ENCODE measurements around the gene ZFYVE19. TPM values are rescaled to one million over a fixed set of nuclear protein-coding genes. Genes with fewer than 3 reads are reported as not detected.
A peak's percentile ranks its signal among the peaks of the same experiment; 100 is the strongest.

The ZFYVE19 gene
- total RNA-seq, 2 experiments from 2014 or later = 28.2 TPM

GRCh38 chr15:40807888-40808461 is 1.1 kb downstream of the ZFYVE19 start:
- DNase-seq (no peak), ATAC-seq (no peak)
- H3K4me1 Mint-ChIP-seq = peaks cover 26% of the 10 kb centered on the region
- H3K9me3 Mint-ChIP-seq (ENCODE audit: low read depth) = no peaks in the 10 kb centered on the region
- CTCF ChIA-PET = interaction anchor here (1.1 to 3.0 kb wide), 4 partner anchors 25 to 87 kb away, joined by 3 to 16 read pairs (median 6); partner anchors contain the start of gene VPS18
- peaks cover 9% of the 10 kb centered on the region for H3K36me3 Mint-ChIP-seq
- H3K27ac Mint-ChIP-seq = peak overlapping the region; percentile 93
- H3K27me3 Mint-ChIP-seq = no peaks in the 10 kb centered on the region
- peak overlapping the region; percentile 84 for H3K4me3 Mint-ChIP-seq

DNA sequence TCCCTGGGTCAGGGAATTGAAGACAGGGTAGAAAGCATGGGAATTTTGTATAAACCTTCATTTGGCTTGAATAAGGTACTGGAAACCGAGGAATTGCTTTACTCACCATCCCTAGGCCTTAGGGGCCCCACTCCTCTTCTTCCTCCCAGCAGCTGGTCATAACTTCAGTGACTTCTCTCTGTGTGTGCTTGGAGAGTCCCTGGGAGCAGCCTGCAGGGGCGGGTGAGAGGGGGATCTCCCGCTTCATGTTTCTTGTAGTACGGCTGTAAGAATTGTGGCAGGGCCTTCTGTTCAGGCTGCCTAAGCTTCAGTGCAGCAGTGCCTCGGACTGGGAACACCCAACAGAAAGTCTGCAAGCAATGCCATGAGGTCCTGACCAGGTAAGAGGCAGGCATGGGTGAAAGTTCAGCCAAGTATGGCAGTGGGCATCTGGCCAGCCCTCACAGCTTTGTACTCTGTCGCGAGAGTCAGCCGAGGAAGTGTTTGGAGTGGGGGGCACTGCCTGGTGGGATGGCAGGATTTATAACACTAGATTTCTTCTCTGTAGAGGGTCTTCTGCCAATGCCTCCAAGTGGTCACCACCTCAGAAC is 2.1 kb downstream of the ZFYVE19 start:
- peaks cover 7% of the 10 kb centered on the region for H3K36me3 Mint-ChIP-seq
- peak overlapping the region; percentile 84 for H3K4me3 Mint-ChIP-seq
- no peak overlapping the region for H3K27ac Mint-ChIP-seq
- H3K4me1 Mint-ChIP-seq = peaks cover 23% of the 10 kb centered on the region
- no peaks in the 10 kb centered on the region for H3K9me3 Mint-ChIP-seq (ENCODE audit: low read depth)
- ATAC-seq = no peak
- DNase-seq = no peak
- CTCF ChIA-PET = interaction anchor here (1.6 kb wide), 1 partner anchor 49 kb away, joined by 5 read pairs; no protein-coding TSS in a partner anchor
- no peaks in the 10 kb centered on the region for H3K27me3 Mint-ChIP-seq

DNA sequence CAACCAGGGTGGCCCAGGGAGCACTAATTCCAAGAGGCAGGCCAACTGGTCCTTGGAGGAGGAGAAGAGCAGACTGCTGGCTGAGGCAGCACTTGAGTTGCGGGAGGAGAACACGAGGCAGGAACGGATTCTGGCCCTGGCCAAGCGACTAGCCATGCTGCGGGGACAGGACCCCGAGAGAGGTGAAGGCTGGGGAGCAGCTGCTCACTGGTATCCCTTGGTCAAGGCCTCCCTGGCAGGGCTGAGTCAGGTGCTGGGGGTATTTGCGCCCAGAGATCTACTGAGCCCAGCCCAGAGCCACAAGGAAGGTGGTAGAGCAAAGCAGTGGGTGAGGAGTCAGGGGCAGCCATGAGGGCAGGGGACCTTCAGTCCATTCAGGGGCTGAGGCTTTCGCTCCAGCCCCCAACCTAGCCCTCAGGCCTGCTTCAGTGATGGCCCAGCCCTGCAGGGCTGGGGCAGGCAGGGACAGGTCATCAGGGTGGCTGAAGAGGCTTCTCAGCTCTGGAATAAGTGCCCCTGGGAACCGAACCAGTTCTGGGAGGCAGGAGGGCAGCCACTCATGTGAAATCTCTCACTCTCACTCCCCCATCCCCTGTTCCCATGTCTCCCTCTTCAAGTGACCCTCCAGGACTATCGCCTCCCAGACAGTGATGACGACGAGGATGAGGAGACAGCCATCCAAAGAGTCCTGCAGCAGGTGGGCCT is 6.0 kb downstream of the ZFYVE19 start:
- CTCF ChIA-PET = interaction anchor here (1.0 to 1.6 kb wide), 2 partner anchors 45 to 90 kb away, joined by 3 to 4 read pairs; no protein-coding TSS in a partner anchor
- Mint-ChIP-seq H3K4me1 (peaks cover 13% of the 10 kb centered on the region), H3K36me3 (peaks cover 7% of the 10 kb centered on the region), H3K27me3 (no peaks in the 10 kb centered on the region), H3K27ac (no peak overlapping the region), H3K9me3 (ENCODE audit: low read depth) (no peaks in the 10 kb centered on the region), H3K4me3 (no peak overlapping the region)
- DNase-seq (no peak), ATAC-seq (no peak)

GRCh38 chr15:40815042-40815698 is 8.3 kb downstream of the ZFYVE19 start:
- peaks cover 2% of the 10 kb centered on the region for H3K27me3 Mint-ChIP-seq
- H3K27ac Mint-ChIP-seq = no peak overlapping the region
- no peak for DNase-seq
- peaks cover 7% of the 10 kb centered on the region for H3K36me3 Mint-ChIP-seq
- H3K4me3 Mint-ChIP-seq = no peak overlapping the region
- CTCF ChIA-PET = interaction anchor here (2.9 kb wide), 1 partner anchor 44 kb away, joined by 10 read pairs; no protein-coding TSS in a partner anchor
- no peaks in the 10 kb centered on the region for H3K4me1 Mint-ChIP-seq
- no peak for ATAC-seq
- H3K9me3 Mint-ChIP-seq (ENCODE audit: low read depth) = no peaks in the 10 kb centered on the region

GRCh38 chr15:40819048-40819447 is 12.2 kb downstream of the ZFYVE19 start:
- H3K36me3 Mint-ChIP-seq = peaks cover 2% of the 10 kb centered on the region
- H3K4me3 Mint-ChIP-seq = no peak overlapping the region
- ATAC-seq = no peak

DNA sequence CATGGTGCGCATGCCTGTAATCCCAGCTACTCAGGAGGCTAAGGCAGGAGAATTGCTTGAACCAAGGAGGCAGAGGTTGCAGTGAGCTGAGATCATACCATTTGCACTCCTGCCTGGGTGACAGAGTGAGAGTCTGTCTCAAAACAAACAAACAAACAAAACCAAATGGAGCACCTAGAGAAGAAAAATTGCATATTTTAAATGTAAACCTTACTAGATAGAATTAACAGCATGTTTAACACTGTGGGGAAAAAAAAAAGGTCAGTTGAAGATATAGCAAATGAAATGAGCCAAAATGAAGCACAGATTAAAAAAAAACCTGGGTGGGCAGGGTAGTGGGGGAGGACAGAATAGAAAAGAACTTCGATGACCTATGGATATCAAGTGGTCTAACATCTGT is 14.3 kb downstream of the ZFYVE19 start:
- Mint-ChIP-seq H3K9me3 (ENCODE audit: low read depth) (no peaks in the 10 kb centered on the region), H3K4me1 (peaks cover 4% of the 10 kb centered on the region), H3K27me3 (peaks cover 11% of the 10 kb centered on the region), H3K36me3 (no peaks in the 10 kb centered on the region), H3K27ac (no peak overlapping the region), H3K4me3 (no peak overlapping the region)
- ATAC-seq (no peak), DNase-seq (no peak)
- CTCF ChIA-PET = no interaction called here

More at GRCh38 chr15:40819048-40819447, 12.2 kb downstream of the ZFYVE19 start:
- Mint-ChIP-seq H3K27me3 (peaks cover 6% of the 10 kb centered on the region), H3K9me3 (ENCODE audit: low read depth) (no peaks in the 10 kb centered on the region), H3K27ac (no peak overlapping the region), H3K4me1 (peaks cover 3% of the 10 kb centered on the region)
- no peak for DNase-seq
- CTCF ChIA-PET = interaction anchor here (0.6 kb wide), 1 partner anchor 39 kb away, joined by 3 read pairs; no protein-coding TSS in a partner anchor

- CTCF ChIA-PET = interaction anchor here (1.0 to 1.2 kb wide), 3 partner anchors 34 to 35 kb away, joined by 3 read pairs; no protein-coding TSS in a partner anchor
- H3K27ac Mint-ChIP-seq = no peak overlapping the region
- no peak for ATAC-seq
Measured at GRCh38 chr15:40823572-40824343, 16.9 kb downstream of the ZFYVE19 start.

DNA sequence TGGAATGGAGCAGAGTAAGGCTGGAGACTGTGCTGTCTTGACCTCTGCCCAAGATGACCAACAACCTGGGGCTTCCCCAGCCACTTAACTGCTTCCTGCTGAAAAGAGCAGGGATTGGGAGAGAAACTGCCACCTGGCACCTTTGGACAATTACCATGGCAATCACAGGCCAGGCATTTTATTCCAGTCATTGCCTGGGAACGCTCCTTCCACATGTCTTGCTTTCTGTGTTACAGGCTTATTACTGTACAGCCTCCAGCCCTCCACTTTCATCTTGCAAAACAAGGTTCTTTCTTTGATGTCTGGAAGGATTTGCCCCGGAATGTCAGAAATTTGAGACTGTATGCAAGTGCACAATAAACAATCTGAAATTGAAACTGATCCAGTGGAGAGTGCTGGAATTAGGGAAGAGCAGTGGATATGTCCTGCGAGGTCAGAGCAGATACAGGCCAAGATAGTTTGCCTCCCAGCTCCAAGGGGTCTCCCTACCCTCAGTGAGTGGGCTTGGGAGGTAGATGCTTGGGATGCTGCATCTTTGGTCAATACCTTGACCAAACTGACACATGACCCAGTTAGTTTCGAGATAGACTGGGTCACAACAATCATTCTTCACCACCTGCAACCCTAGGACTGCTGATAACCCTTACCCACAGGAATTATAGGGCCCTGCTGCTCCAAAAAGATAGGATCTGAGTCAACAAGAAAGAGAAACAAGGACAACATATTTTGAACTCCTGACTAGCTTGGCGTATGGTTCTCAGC is 19.0 kb downstream of the ZFYVE19 start:
- Mint-ChIP-seq H3K4me3 (no peak overlapping the region), H3K9me3 (ENCODE audit: low read depth) (no peaks in the 10 kb centered on the region), H3K27me3 (peaks cover 14% of the 10 kb centered on the region), H3K27ac (no peak overlapping the region), H3K36me3 (no peaks in the 10 kb centered on the region), H3K4me1 (peaks cover 4% of the 10 kb centered on the region)
- no peak for DNase-seq
- CTCF ChIA-PET = no interaction called here
- ATAC-seq = no peak

More at GRCh38 chr15:40823572-40824343, 16.9 kb downstream of the ZFYVE19 start:
- Mint-ChIP-seq H3K4me1 (peaks cover 4% of the 10 kb centered on the region), H3K36me3 (no peaks in the 10 kb centered on the region), H3K27me3 (peaks cover 14% of the 10 kb centered on the region), H3K9me3 (ENCODE audit: low read depth) (no peaks in the 10 kb centered on the region), H3K4me3 (no peak overlapping the region)
- DNase-seq = no peak

- DNase-seq = no peak
- H3K27me3 Mint-ChIP-seq = peaks cover 12% of the 10 kb centered on the region
- no peaks in the 10 kb centered on the region for H3K9me3 Mint-ChIP-seq (ENCODE audit: low read depth)
- ATAC-seq = no peak
- no peak overlapping the region for H3K4me3 Mint-ChIP-seq
- no peak overlapping the region for H3K27ac Mint-ChIP-seq
- no peaks in the 10 kb centered on the region for H3K36me3 Mint-ChIP-seq
- peaks cover 4% of the 10 kb centered on the region for H3K4me1 Mint-ChIP-seq
- CTCF ChIA-PET = no interaction called here
Measured at GRCh38 chr15:40826423-40827075, 19.7 kb downstream of the ZFYVE19 start.

GRCh38 chr15:40828447-40829036 is 21.7 kb downstream of the ZFYVE19 start, which contains the start of gene PPP1R14D:
Gene PPP1R14D, minus strand, starts transcription at chr15:40828708. Its CDS starts 67 bp downstream, at chr15:40828641.
- ATAC-seq (no peak), DNase-seq (no peak)
- Mint-ChIP-seq H3K9me3 (ENCODE audit: low read depth) (no peaks in the 10 kb centered on the region), H3K4me1 (peaks cover 4% of the 10 kb centered on the region), H3K27me3 (peaks cover 12% of the 10 kb centered on the region), H3K27ac (no peak within 1 kb of the TSS), H3K36me3 (no peaks in the 10 kb centered on the region), H3K4me3 (no peak within 1 kb of the TSS)
- CTCF ChIA-PET = interaction anchor here (1.0 to 1.5 kb wide), 3 partner anchors 11 to 309 kb away, joined by 3 to 6 read pairs (median 5); partner anchors contain the start of gene VPS18

DNA sequence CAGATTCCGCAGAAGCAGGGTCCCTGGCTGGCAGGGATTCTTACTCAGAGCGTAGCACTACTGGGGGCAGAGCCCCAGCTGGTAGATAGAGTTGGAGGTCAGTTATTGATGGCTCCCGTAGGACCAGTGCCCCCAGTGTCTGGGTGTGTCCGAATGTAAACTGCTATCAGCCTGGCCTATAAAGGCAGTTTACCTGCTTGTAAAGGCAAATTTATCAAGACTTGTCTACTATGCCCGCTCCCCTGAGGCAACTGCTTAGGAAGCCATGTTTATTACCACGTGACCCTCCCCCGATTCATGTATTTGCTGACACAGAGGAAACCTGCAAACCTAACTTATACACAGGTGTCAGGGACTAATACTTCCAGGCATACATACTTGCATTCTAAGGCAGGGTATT is 22.2 kb downstream of the ZFYVE19 start:
- no peak overlapping the region for H3K4me3 Mint-ChIP-seq
- CTCF ChIA-PET = interaction anchor here (0.7 kb wide), 1 partner anchor 17 kb away, joined by 3 read pairs; no protein-coding TSS in a partner anchor
- no peak overlapping the region for H3K27ac Mint-ChIP-seq
- peaks cover under 1% of the 10 kb centered on the region for H3K4me1 Mint-ChIP-seq
- ATAC-seq (no peak), DNase-seq (no peak)
- H3K9me3 Mint-ChIP-seq (ENCODE audit: low read depth) = no peaks in the 10 kb centered on the region
- peaks cover 10% of the 10 kb centered on the region for H3K27me3 Mint-ChIP-seq
- no peaks in the 10 kb centered on the region for H3K36me3 Mint-ChIP-seq

Measured in activated CD8-positive, alpha-beta memory T cell treated with anti-CD3 and anti-CD28 coated beads, Interleukin-2, amount 10 ng/mL, durations not matched to agents 7 days and 5 days (primary cell).